Measurements from ENCODE around the gene PTPN11.

- TF ChIP-seq EZH2 (IDR thresholded peaks at IDR 0.05; ENCODE audit: insufficient read depth, poor library complexity, severe bottlenecking) = no peak
- no peak for TF ChIP-seq EZH2phosphoT487 (IDR thresholded peaks at IDR 0.05; ENCODE audit: insufficient read depth, low read depth)
Observed at GRCh38 chr12:112466011-112466422, 47.3 kb downstream of the PTPN11 start.
